KMS-11 (cell line): ENCODE measurements around the gene SAC3D1.

Source experiments
- H2AFZ ChIP-seq: fragments of 200-600 bp; sonication (generic); 2 replicates; pipeline ENCODE4 v1.6.1; 2016; ENCODE audit warnings: antibody characterized with exemption, mixed run types, low read depth
- H3K27ac ChIP-seq: fragments of 200-600 bp; sonication (generic); 2 replicates; pipeline ENCODE4 v1.6.1; 2016; ENCODE audit warnings: mild to moderate bottlenecking, mixed run types
- H3K27me3 ChIP-seq: fragments of 200-600 bp; sonication (generic); 2 replicates; pipeline ENCODE4 v1.6.1; 2017; ENCODE audit warnings: mild to moderate bottlenecking, low read depth, mixed run types, moderate library complexity; ENCODE audit not compliant: insufficient read depth
- H3K36me3 ChIP-seq: fragments of 200-600 bp; sonication (generic); 2 replicates; pipeline ENCODE4 v1.6.1; 2017; ENCODE audit warnings: mild to moderate bottlenecking, mixed run types; ENCODE audit not compliant: insufficient read depth
- H3K4me1 ChIP-seq: fragments of 200-600 bp; sonication (generic); 2 replicates; pipeline ENCODE4 v1.6.1; 2016; ENCODE audit warnings: mild to moderate bottlenecking, low read depth, mixed run types; ENCODE audit not compliant: poor library complexity, severe bottlenecking
- H3K4me2 ChIP-seq: fragments of 200-600 bp; sonication (generic); 2 replicates; pipeline ENCODE4 v1.7.0; 2016; ENCODE audit warnings: mild to moderate bottlenecking, mixed run types
- H3K4me3 ChIP-seq: fragments of 200-600 bp; sonication (generic); IDR thresholded peaks from 2 replicates; pipeline ENCODE4 v1.6.1; 2017; ENCODE audit warnings: low read depth, low read length, mixed read lengths; ENCODE audit not compliant: insufficient read depth
- H3K79me2 ChIP-seq: fragments of 200-600 bp; sonication (generic); 2 replicates; pipeline ENCODE4 v1.6.1; 2016; ENCODE audit warnings: low read depth, mixed run types; ENCODE audit not compliant: insufficient read depth
- H3K9ac ChIP-seq: fragments of 200-600 bp; sonication (generic); 2 replicates; pipeline ENCODE4 v1.6.1; 2016; ENCODE audit warnings: mild to moderate bottlenecking, mixed run types
- H4K20me1 ChIP-seq: fragments of 200-600 bp; sonication (generic); 2 replicates; pipeline ENCODE4 v1.6.1; 2016; ENCODE audit warnings: mild to moderate bottlenecking, mixed run types; ENCODE audit not compliant: insufficient read depth
- TF ChIP-seq, protein P1 (sequence below): fragments of 200-600 bp; sonication (generic); conservative IDR thresholded peaks from 2 replicates; pipeline ENCODE4 v1.6.1; 2017; ENCODE audit warnings: low read depth, mild to moderate bottlenecking, antibody characterized with exemption, low read length, moderate library complexity, mixed read lengths

The SAC3D1 gene

DNA sequence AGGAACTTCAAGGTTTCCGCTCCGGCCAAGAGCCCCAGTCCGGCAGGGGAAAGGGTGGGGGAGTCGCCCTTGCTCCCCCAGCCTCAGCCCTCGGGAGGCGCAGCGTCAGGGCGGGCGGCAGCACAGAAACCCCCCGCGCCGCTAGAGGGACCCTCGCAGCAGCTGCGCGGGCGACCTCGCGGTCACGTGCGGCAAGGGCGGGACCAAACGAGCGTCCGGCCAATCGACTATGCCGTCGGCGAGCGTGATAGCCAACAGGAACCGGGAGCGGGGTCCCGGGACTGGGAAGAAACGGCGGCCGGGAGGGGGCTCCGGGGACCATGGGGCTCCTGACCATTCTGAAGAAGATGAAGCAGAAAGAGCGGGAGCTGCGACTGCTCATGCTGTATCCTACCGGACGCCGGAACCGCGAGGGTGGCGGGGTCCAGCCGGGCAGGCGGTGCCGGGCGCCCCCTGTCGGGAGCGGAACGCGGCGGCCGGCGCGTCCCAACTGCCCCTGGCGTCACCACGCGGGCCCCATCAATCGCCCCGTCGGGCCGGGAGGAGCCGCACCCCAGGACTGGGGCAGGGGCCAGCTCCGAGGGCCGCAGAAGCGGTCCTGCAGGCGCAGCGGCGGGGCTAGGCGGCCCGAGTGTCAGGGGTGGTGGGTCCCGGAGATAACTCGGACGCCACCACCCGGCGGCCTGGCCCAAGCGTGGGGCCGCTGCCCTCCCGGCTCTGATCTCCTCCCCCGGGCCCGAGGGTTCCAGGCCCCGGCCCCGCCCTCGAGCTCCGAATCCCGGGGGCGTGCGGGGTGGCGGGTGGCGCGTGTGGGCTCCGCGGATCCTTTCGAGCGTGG, 26.9 kb upstream of the SAC3D1 start, which contains the start of gene ARL2:
TSS of gene ARL2 (plus strand) at position 273 of the 838 bp plus-strand sequence. CDS start at position 321, 48 bp downstream.
- H4K20me1 ChIP-seq, result no peaks in the 10 kb centered on the region
- TF ChIP-seq, protein P1, sequence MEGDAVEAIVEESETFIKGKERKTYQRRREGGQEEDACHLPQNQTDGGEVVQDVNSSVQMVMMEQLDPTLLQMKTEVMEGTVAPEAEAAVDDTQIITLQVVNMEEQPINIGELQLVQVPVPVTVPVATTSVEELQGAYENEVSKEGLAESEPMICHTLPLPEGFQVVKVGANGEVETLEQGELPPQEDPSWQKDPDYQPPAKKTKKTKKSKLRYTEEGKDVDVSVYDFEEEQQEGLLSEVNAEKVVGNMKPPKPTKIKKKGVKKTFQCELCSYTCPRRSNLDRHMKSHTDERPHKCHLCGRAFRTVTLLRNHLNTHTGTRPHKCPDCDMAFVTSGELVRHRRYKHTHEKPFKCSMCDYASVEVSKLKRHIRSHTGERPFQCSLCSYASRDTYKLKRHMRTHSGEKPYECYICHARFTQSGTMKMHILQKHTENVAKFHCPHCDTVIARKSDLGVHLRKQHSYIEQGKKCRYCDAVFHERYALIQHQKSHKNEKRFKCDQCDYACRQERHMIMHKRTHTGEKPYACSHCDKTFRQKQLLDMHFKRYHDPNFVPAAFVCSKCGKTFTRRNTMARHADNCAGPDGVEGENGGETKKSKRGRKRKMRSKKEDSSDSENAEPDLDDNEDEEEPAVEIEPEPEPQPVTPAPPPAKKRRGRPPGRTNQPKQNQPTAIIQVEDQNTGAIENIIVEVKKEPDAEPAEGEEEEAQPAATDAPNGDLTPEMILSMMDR, result peak; percentile 64
- H3K27me3 ChIP-seq, result no peaks in the 10 kb centered on the region
- H3K79me2 ChIP-seq, result peaks cover 7% of the 10 kb centered on the region; the same call in 1 of the 2 replicates
- H3K27ac ChIP-seq, result peak within 1 kb of the TSS; percentile 95
- H3K4me2 ChIP-seq, result peak within 1 kb of the TSS; percentile 83
- H3K4me3 ChIP-seq, result no peak within 1 kb of the TSS
- peak within 1 kb of the TSS; percentile 89 for H2AFZ ChIP-seq
- H3K36me3 ChIP-seq, result no peaks in the 10 kb centered on the region
- peaks cover 15% of the 10 kb centered on the region for H3K4me1 ChIP-seq
- H3K9ac ChIP-seq, result peak within 1 kb of the TSS; percentile 90

DNA sequence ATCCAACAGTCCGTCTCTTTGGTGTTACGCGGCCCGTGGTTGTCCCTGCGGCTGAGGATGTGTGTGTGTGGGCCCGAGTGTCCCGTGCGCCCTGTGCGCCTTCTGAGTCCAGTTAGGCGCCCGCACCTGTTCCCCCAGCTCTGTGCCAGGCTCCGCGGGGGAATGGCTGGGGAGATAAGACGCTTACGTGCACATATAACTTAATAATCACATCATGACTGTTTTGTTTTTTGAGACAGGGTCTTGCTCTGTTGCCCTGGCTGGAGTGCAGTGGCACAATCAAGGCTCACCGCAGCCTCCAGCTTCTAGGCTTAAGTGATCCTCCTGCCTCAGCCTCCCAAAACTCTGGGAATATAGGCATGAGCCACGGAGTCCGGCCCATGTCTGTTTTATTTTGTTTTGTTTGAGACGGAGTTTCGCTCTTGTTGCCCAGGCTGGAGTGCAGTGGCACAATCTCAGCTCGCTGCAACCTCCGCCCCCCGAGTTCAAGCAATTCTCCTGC, 26.2 kb upstream of the SAC3D1 start:
- Histone ChIP-seq H3K27ac (peak overlapping the region; percentile 95), H3K79me2 (peaks cover 7% of the 10 kb centered on the region; the same call in 1 of the 2 replicates), H3K4me2 (peak overlapping the region; percentile 41), H3K27me3 (no peaks in the 10 kb centered on the region), H3K36me3 (no peaks in the 10 kb centered on the region), H3K9ac (peak overlapping the region; percentile 90), H2AFZ (peak overlapping the region; percentile 89), H3K4me3 (no peak overlapping the region), H4K20me1 (no peaks in the 10 kb centered on the region), H3K4me1 (peaks cover 15% of the 10 kb centered on the region)
- TF ChIP-seq, protein P1, result no peak

DNA sequence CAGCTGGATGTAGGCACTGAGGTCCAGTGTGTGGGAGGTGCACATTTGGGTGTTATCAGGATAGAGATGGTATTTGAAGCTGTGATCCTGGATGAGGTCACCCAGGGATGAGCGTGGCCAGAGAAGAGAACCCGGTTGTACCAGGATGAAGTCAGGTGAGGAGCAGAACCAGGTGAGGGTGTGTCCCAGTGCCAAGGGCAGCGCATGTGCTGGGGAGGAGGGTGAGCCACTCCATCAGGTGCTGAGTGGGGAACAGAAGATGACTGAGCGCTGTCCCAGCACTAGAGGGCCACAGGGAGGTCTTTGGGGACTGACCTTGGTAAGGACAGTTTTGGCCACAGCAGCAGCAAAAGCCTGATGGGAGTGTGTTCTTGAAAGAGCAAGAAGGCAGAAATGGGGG, 24.3 kb upstream of the SAC3D1 start:
- no peaks in the 10 kb centered on the region for H3K36me3 ChIP-seq
- no peak overlapping the region for H3K4me2 ChIP-seq
- peaks cover 15% of the 10 kb centered on the region for H3K4me1 ChIP-seq
- H3K27me3 ChIP-seq, result no peaks in the 10 kb centered on the region
- H3K27ac ChIP-seq, result no peak overlapping the region
- peaks cover 7% of the 10 kb centered on the region; the same call in 1 of the 2 replicates for H3K79me2 ChIP-seq
- H3K4me3 ChIP-seq, result no peak overlapping the region
- H3K9ac ChIP-seq, result no peak overlapping the region
- H4K20me1 ChIP-seq, result no peaks in the 10 kb centered on the region
- TF ChIP-seq, protein P1, result no peak
- no peak overlapping the region for H2AFZ ChIP-seq

DNA sequence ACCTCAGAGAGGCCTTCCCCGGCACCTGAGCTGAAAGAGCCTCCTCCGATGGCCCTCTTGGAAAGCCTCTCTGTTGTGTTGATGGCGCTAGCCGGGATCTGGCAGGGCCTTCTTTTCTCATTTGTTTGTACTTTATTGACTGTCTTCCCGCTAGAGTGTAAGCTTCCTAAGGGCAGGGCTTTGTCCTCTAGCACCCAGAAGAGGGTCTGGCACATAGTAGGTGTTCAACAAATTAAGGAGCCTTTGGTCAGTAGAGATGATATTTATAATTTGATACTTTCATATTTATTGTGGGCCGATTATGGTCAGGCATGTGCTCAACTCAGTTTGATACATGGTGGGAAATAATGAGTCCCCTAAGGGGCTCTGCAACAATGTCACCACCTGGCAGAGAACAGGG, 23.1 kb upstream of the SAC3D1 start:
- peaks cover 7% of the 10 kb centered on the region; the same call in 1 of the 2 replicates for H3K79me2 ChIP-seq
- no peak overlapping the region for H3K4me2 ChIP-seq
- H3K4me3 ChIP-seq, result no peak overlapping the region
- no peak overlapping the region for H2AFZ ChIP-seq
- peaks cover 15% of the 10 kb centered on the region for H3K4me1 ChIP-seq
- H4K20me1 ChIP-seq, result no peaks in the 10 kb centered on the region
- TF ChIP-seq, protein P1, result no peak
- no peaks in the 10 kb centered on the region for H3K36me3 ChIP-seq
- no peak overlapping the region for H3K27ac ChIP-seq
- H3K9ac ChIP-seq, result no peak overlapping the region
- H3K27me3 ChIP-seq, result no peaks in the 10 kb centered on the region
